Mucosa of descending colon (tissue), 3 donors: Measurements from ENCODE around the gene PHF1. TPM values are rescaled to one million over a fixed set of nuclear protein-coding genes. Genes with fewer than 3 reads are reported as not detected.
A peak's percentile ranks its signal among the peaks of the same experiment; 100 is the strongest.
"Not testable (repeated sequence)": the region's sequence is repeated elsewhere in the genome, so short reads cannot be mapped to it uniquely, and the experiment has no call there.

Experiments used
- ATAC-seq: fragments of 200-7000 bp; cut with Tn5 transposase; one replicate; pipeline ENCODE4 v1.9.1; 2020; ENCODE audit warnings: mild to moderate bottlenecking, moderate library complexity
- DNase-seq, 3 donors: peaks; one replicate each; pipeline ENCODE4 v3.0.0-alpha.2; 2020
- H3K36me3 ChIP-seq: fragments of 200-600 bp; one replicate; pipeline ENCODE4 v1.8.0; 2021; ENCODE audit warnings: low read depth, mild to moderate bottlenecking
- H3K4me1 ChIP-seq: fragments of 200-600 bp; one replicate; pipeline ENCODE4 v1.8.0; 2021; ENCODE audit warnings: low read depth, mild to moderate bottlenecking
- H3K4me3 ChIP-seq: fragments of 200-600 bp; one replicate; pipeline ENCODE4 v1.8.0; 2021; ENCODE audit warnings: mild to moderate bottlenecking
- H3K9me3 ChIP-seq: fragments of 200-600 bp; one replicate; pipeline ENCODE4 v1.8.0; 2021; ENCODE audit warnings: mild to moderate bottlenecking
- CTCF ChIP-seq: fragments of 200-600 bp; IDR thresholded peaks from one replicate; pipeline ENCODE4 v1.8.0; 2022; ENCODE audit warnings: antibody characterized with exemption, mild to moderate bottlenecking
- intact Hi-C, 2 donors: fragments of 100-400 bp; cut with DNase I in 1 of 2; cut with micrococcal nuclease in 1 of 2; formaldehyde crosslinking; loops; one replicate each; pipeline versions ENCODE4 v1.11.0 to v1.11.1; 2022; cut with DNase I, micrococcal nuclease
- total RNA-seq, 3 donors: library from RNA; stranded (reverse); fragmentation: NEBNext Ultra II Directional in 2 of 3; extraction: Animal tissue kit (Norgen Biotek cat#: 25700) in 2 of 3; gene quantifications; one replicate each; pipeline versions ENCODE4 v1.2.1 to v1.2.4, GENCODE V29; 2021 to 2023
- donor health status: DM: no; HTN: no; CAD: no; lungs with moderate emphysema.
- donor health status: DM: no; HTN: no; CAD: no.
- donor health status: DM: no; HTN: yes; CAD: no.

The PHF1 gene
- total RNA-seq, 3 donors from 2014 or later = 29.9 to 96.5 (median 38.1) TPM

- Histone ChIP-seq H3K36me3 (no peaks in the 10 kb centered on the region), H3K4me3 (peak within 1 kb of the TSS; percentile 20), H3K9me3 (no peaks in the 10 kb centered on the region), H3K4me1 (peaks cover 12% of the 10 kb centered on the region)
- ATAC-seq = peak; percentile 94
- intact Hi-C loops = no loop called here
- DNase-seq = peak; percentile 99 to 100 (median 99)
- peak; percentile 97 for TF ChIP-seq CTCF
Observed at GRCh38 chr6:33391278-33391921, 19.4 kb upstream of the PHF1 start, which contains the start of gene KIFC1. TSS of gene KIFC1 (plus strand) at chr6:33391823. CDS start at chr6:33391986, 163 bp downstream.

- DNase-seq = no peak
Observed at GRCh38 chr6:33391922-33392594, 18.8 kb upstream of the PHF1 start.

GRCh38 chr6:33392595-33392948 is 18.2 kb upstream of the PHF1 start:
- DNase-seq (no peak), ATAC-seq (no peak)
- TF ChIP-seq CTCF = no peak
- H3K36me3 ChIP-seq = no peaks in the 10 kb centered on the region
- no peak overlapping the region for H3K4me3 ChIP-seq
- no peaks in the 10 kb centered on the region for H3K9me3 ChIP-seq
- peaks cover 12% of the 10 kb centered on the region for H3K4me1 ChIP-seq
- intact Hi-C loops = no loop called here

More at GRCh38 chr6:33391922-33392594, 18.8 kb upstream of the PHF1 start:
- intact Hi-C loops = no loop called here
- Histone ChIP-seq H3K4me1 (peaks cover 12% of the 10 kb centered on the region), H3K9me3 (no peaks in the 10 kb centered on the region), H3K4me3 (peak overlapping the region; percentile 20), H3K36me3 (no peaks in the 10 kb centered on the region)
- TF ChIP-seq CTCF = no peak
- ATAC-seq = peak; percentile 0

GRCh38 chr6:33392979-33393378 is 17.8 kb upstream of the PHF1 start:
- intact Hi-C loops = no loop called here
- DNase-seq (no peak), ATAC-seq (no peak)
- Histone ChIP-seq H3K4me3 (no peak overlapping the region), H3K4me1 (peaks cover 12% of the 10 kb centered on the region), H3K9me3 (no peaks in the 10 kb centered on the region), H3K36me3 (no peaks in the 10 kb centered on the region)
- no peak for TF ChIP-seq CTCF

- Histone ChIP-seq H3K4me1 (peaks cover under 1% of the 10 kb centered on the region), H3K4me3 (no peak overlapping the region), H3K9me3 (no peaks in the 10 kb centered on the region), H3K36me3 (no peaks in the 10 kb centered on the region)
- no peak for TF ChIP-seq CTCF
- intact Hi-C loops = no loop called here
- DNase-seq (no peak), ATAC-seq (no peak)
Observed at GRCh38 chr6:33397541-33397940, 13.3 kb upstream of the PHF1 start.

GRCh38 chr6:33398601-33399000 is 12.2 kb upstream of the PHF1 start:
- H3K36me3 ChIP-seq, H3K4me3 ChIP-seq, DNase-seq, H3K9me3 ChIP-seq, intact Hi-C loops, H3K4me1 ChIP-seq: not testable (repeated sequence)
- peak; percentile 54 for ATAC-seq

- H3K4me3 ChIP-seq, intact Hi-C loops, H3K36me3 ChIP-seq, DNase-seq, ATAC-seq, H3K9me3 ChIP-seq, H3K4me1 ChIP-seq: not testable (repeated sequence)
Observed at GRCh38 chr6:33399881-33400280, 10.9 kb upstream of the PHF1 start.
